HG03460 (cell line): ENCODE results near the gene NR2C2AP.
"Not testable (repeated sequence)": the region's sequence is repeated elsewhere in the genome, so short reads cannot be mapped to it uniquely, and the experiment has no call there.

Source experiments
- ATAC-seq: cut with Tn5 transposase; IDR thresholded peaks from one replicate; pipeline ENCODE4 v1.9.1; 2021; ENCODE audit not compliant: unreplicated experiment

Gene NR2C2AP

GRCh38 chr19:19185853-19186740 is 17.1 kb downstream of the NR2C2AP start:
- ATAC-seq = no peak

- ATAC-seq = no peak
Measured at GRCh38 chr19:19181488-19181998, 21.7 kb downstream of the NR2C2AP start.

- ATAC-seq = no peak
Measured at GRCh38 chr19:19179548-19180441, 23.4 kb downstream of the NR2C2AP start.

GRCh38 chr19:19176950-19177349 is 26.3 kb downstream of the NR2C2AP start:
- no peak for ATAC-seq

- ATAC-seq = not testable (repeated sequence)
Measured at GRCh38 chr19:19173243-19173642, 30.0 kb downstream of the NR2C2AP start.

GRCh38 chr19:19171821-19172532 is 31.2 kb downstream of the NR2C2AP start:
- ATAC-seq = no peak

GRCh38 chr19:19170873-19171672 is 32.1 kb downstream of the NR2C2AP start:
- ATAC-seq = no peak

- ATAC-seq = peak; percentile 85
Measured at GRCh38 chr19:19170053-19170872, 33.0 kb downstream of the NR2C2AP start, which contains the start of gene MEF2B. MEF2B (minus strand) TSS chr19:19170263; CDS start chr19:19150735, 19,528 bp downstream.

GRCh38 chr19:19169236-19170052 is 33.8 kb downstream of the NR2C2AP start:
- ATAC-seq = no peak

GRCh38 chr19:19167612-19168011 is 35.6 kb downstream of the NR2C2AP start:
- no peak for ATAC-seq

GRCh38 chr19:19165396-19165795 is 37.8 kb downstream of the NR2C2AP start:
- no peak for ATAC-seq

- ATAC-seq = no peak
Measured at GRCh38 chr19:19162495-19162894, 40.7 kb downstream of the NR2C2AP start.

GRCh38 chr19:19160461-19161035 is 42.7 kb downstream of the NR2C2AP start:
- ATAC-seq = peak; percentile 45

GRCh38 chr19:19159534-19159933 is 43.7 kb downstream of the NR2C2AP start:
- no peak for ATAC-seq

- ATAC-seq = no peak
Measured at GRCh38 chr19:19157808-19158207, 45.4 kb downstream of the NR2C2AP start.

- peak; percentile 57 for ATAC-seq
Measured at GRCh38 chr19:19155495-19156219, 47.6 kb downstream of the NR2C2AP start.

- ATAC-seq = no peak
Measured at GRCh38 chr19:19154768-19155494, 48.3 kb downstream of the NR2C2AP start.
